K562 (cell line): ENCODE data around the gene ABCG5.

Source experiments
- CTCF ChIP-seq, 3 experiments: IDR thresholded peaks in 2 of 3; conservative IDR thresholded peaks in 1 of 3; 2 replicates each; pipeline ENCODE4 v1.5.1; 2011 to 2012; ENCODE audit warnings: low read length in 3 of 3, mild to moderate bottlenecking in 3 of 3, control low read depth in 2 of 3, improper control_type of control experiment in 1 of 3, inconsistent platforms in 1 of 3, low read depth in 1 of 3, mixed read lengths in 1 of 3, moderate library complexity in 1 of 3; ENCODE audit not compliant: insufficient read depth in 2 of 3
- EP300 ChIP-seq: IDR thresholded peaks from 2 replicates; pipeline ENCODE4 v1.6.1; 2012; ENCODE audit warnings: low read length, improper control_type of control experiment
- EZH2 ChIP-seq: IDR thresholded peaks from 2 replicates; pipeline ENCODE4 v1.6.1; 2012; ENCODE audit warnings: low read depth, mild to moderate bottlenecking, inconsistent platforms, low read length, borderline replicate concordance
- TF ChIP-seq, protein P1 (sequence below): fragments of 450-650 bp; IDR thresholded peaks from 2 replicates; pipeline ENCODE4 v1.6.1; 2018; ENCODE audit not compliant: partially characterized antibody

GRCh38 chr2:43846140-43846793, 7.6 kb upstream of the ABCG5 start:
- TF ChIP-seq CTCF (IDR thresholded peaks at IDR 0.05 in 2 of 3, conservative IDR thresholded peaks at IDR 0.05 in 1 of 3; ENCODE audit: insufficient read depth in 2 of 3, low read depth in 1 of 3, low read length in 3 of 3), result no peak
- TF ChIP-seq, protein P1, sequence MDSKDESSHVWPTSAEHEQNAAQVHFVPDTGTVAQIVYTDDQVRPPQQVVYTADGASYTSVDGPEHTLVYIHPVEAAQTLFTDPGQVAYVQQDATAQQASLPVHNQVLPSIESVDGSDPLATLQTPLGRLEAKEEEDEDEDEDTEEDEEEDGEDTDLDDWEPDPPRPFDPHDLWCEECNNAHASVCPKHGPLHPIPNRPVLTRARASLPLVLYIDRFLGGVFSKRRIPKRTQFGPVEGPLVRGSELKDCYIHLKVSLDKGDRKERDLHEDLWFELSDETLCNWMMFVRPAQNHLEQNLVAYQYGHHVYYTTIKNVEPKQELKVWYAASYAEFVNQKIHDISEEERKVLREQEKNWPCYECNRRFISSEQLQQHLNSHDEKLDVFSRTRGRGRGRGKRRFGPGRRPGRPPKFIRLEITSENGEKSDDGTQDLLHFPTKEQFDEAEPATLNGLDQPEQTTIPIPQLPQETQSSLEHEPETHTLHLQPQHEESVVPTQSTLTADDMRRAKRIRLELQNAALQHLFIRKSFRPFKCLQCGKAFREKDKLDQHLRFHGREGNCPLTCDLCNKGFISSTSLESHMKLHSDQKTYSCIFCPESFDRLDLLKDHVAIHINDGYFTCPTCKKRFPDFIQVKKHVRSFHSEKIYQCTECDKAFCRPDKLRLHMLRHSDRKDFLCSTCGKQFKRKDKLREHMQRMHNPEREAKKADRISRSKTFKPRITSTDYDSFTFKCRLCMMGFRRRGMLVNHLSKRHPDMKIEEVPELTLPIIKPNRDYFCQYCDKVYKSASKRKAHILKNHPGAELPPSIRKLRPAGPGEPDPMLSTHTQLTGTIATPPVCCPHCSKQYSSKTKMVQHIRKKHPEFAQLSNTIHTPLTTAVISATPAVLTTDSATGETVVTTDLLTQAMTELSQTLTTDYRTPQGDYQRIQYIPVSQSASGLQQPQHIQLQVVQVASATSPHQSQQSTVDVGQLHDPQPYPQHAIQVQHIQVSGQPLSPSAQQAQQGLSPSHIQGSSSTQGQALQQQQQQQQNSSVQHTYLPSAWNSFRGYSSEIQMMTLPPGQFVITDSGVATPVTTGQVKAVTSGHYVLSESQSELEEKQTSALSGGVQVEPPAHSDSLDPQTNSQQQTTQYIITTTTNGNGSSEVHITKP, result no peak
- no peak for TF ChIP-seq EP300
- no peak for TF ChIP-seq EZH2
